GM12864 (cell line): Measurements from ENCODE around the gene PLK1.
"Not testable (repeated sequence)": the region's sequence is repeated elsewhere in the genome, so short reads cannot be mapped to it uniquely, and the experiment has no call there.

Experiments
- DNase-seq: peaks from one replicate; pipeline ENCODE4 v3.0.0-alpha.2; 2011; ENCODE audit warnings: low read depth
- H3K4me3 ChIP-seq: 2 replicates; pipeline ENCODE4 v1.5.1; 2011; ENCODE audit warnings: mild to moderate bottlenecking, low read depth, low read length, control low read depth
- TF ChIP-seq, protein P1 (sequence below): IDR thresholded peaks from 2 replicates; pipeline ENCODE4 v1.5.1; 2011; ENCODE audit warnings: low read depth, mild to moderate bottlenecking, moderate library complexity, low read length, control low read depth, inconsistent platforms; ENCODE audit errors: missing control alignments

Gene PLK1

DNA sequence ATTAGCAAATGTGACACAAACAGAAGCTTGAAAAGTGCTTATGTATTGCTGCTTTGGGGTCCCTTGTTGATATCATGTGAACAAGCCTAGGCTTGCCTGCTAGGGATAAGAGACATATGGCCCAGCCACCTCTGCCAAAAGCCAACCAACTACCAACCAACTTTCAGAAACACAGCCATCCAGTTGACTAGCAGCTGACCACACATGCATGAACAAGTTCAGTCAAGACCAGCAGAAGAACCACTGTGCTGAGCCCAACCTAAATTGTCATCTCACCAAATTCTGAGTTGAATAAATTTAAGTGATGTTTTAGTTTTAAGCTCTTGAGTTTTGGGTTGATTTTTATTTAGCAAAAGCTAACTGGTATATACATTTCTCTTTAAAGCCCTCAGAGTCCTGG is 30.8 kb downstream of the PLK1 start:
- TF ChIP-seq, protein P1, sequence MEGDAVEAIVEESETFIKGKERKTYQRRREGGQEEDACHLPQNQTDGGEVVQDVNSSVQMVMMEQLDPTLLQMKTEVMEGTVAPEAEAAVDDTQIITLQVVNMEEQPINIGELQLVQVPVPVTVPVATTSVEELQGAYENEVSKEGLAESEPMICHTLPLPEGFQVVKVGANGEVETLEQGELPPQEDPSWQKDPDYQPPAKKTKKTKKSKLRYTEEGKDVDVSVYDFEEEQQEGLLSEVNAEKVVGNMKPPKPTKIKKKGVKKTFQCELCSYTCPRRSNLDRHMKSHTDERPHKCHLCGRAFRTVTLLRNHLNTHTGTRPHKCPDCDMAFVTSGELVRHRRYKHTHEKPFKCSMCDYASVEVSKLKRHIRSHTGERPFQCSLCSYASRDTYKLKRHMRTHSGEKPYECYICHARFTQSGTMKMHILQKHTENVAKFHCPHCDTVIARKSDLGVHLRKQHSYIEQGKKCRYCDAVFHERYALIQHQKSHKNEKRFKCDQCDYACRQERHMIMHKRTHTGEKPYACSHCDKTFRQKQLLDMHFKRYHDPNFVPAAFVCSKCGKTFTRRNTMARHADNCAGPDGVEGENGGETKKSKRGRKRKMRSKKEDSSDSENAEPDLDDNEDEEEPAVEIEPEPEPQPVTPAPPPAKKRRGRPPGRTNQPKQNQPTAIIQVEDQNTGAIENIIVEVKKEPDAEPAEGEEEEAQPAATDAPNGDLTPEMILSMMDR, result no peak
- no peak for DNase-seq
- H3K4me3 ChIP-seq, result no peak overlapping the region

DNA sequence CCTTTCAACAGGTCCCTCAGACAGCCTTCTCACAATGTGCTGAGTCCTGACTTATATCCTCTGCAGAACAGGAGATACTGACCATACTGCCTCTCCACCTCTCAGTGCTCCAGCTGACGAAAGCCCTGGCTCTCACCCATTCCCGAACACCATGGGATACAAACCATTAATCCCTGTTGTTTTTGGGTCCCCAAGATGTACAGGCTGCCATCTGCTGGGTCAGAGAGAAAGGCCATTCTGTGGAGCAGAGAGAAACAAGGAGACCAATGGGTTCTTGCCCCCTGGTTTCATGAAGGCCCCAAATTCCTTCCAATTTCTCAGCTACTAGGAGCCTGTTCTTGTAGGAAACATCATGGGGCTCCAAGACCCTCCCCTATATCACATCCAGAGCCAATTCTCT is 31.3 kb downstream of the PLK1 start:
- H3K4me3 ChIP-seq, result no peak overlapping the region
- DNase-seq, result no peak
- TF ChIP-seq, protein P1, result no peak

DNA sequence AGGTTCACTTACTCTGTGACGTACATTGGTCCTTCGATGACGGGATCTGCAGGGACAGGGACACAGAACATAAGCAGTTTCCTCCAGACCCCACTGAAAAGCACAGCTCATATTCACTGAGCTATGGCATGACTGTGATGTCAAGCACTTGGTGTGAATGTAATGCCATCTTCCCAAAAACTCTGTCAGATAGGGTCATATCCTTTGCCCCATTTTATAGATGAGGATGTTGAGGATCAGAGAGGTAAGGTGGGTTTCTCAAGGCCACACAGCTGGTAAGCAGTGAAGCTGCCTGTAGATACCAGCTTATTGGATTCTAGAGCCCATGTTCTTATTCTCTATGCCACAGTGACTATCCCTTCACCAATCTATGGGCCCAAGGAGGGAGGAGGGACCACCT is 31.8 kb downstream of the PLK1 start:
- no peak for DNase-seq
- TF ChIP-seq, protein P1, result no peak
- no peak overlapping the region for H3K4me3 ChIP-seq

DNA sequence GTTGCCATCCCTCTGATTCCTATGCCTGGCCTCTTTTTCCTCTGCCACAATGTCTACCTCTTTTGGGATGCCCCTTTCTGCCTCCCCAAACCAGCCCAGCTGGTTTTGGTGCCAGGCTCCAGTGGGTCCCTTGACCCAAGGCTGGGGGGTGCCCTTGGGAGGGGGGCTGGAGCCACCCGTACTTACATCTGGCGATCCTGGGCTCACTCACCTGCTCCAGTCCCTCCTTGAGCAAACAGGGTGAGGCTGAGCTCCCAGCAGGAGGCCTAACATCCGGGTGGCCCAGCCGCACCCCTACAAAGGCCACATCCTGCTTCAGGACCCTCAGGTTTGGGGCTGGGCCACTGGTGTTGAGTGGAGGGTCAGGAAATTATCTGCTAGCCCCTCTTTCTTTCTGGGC is 33.1 kb downstream of the PLK1 start:
- TF ChIP-seq, protein P1, result no peak
- no peak for DNase-seq

DNA sequence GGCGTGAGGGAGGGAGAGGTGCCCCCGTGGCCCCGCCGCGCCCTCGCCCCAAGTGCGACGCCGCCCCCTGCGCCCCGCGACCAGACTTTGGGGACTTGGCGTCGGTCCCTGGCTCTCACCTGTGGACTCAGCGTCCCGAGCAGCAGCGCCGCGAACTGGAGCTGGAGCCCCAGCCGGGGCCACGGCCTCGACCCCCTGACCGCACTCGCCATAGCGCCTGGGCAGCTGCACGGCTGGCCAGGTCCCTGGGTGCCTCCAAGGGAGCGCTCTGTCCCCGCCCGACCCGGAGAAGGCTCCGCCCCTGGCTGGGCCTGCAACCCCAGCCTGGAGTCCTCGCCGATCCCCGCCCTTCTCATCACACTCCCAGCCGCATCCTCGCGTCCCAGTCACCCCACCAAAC is 34.3 kb downstream of the PLK1 start, which contains the start of gene ERN2:
Gene ERN2, minus strand, starts transcription at position 247 of the 400 bp plus-strand sequence. Its CDS starts 35 bp downstream, at position 212.
- TF ChIP-seq, protein P1, result no peak
- DNase-seq, result no peak
- H3K4me3 ChIP-seq, result no peak within 1 kb of the TSS

More for the DNA sequence above, 33.1 kb downstream of the PLK1 start:
- H3K4me3 ChIP-seq, result no peak overlapping the region

DNA sequence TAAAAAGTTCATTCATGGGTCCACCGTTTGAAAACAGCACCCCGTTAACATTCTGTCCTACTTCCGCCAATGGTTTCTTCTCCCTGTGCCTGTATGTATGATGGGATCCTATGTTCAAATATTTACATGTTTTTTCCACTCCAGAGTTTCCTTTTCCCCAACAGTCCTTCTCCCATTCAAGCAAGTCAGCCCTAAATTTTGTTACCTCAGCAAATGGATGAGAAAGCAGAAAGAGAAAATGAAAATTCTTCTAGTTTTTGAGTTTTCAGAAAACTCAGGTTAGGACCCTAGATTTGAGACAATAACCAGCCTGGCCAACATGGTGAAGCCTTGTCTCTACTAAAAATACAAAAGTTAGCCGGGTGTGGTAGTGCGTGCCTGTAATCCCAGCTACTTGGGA is 37.8 kb downstream of the PLK1 start:
- H3K4me3 ChIP-seq, result no peak overlapping the region
- no peak for DNase-seq
- TF ChIP-seq, protein P1, result no peak

DNA sequence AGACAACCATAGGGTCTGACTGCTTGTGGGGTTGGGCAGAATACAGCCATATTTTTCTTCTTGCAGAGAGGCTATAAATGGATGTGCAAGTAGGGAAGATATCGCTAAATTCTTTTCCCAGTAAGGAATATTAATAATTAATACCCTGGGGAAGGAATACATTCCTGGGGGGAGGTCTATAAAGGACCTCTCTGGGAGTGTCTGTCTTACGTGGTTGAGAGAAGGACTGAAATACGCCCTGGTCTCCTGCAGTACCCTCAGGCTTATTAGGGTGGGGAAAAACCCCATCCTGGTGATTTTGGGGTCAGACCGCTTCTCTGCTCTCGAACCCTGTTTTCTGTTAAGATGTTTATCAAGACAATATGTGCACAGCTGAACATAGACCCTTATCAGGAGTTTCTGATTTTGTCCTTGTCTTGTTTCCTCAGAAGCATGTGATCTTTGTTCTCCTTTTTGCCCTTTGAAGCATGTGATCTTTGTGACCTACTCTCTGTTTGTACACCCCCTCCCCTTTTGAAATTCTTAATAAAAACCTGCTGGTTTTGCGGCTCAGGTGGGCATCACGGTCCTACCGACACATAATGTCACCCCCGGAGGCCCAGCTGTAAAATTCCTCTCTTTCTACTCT is 44.0 kb downstream of the PLK1 start:
- DNase-seq, H3K4me3 ChIP-seq: not testable (repeated sequence)
